ENCODE results near the gene CYP4B1.

GRCh38 chr1:46812996-46813857, 14.4 kb downstream of the CYP4B1 start:
- TF ChIP-seq CTCF (conservative IDR thresholded peaks at IDR 0.05; ENCODE audit: low read length) = no peak
- no peak for TF ChIP-seq EZH2phosphoT487 (IDR thresholded peaks at IDR 0.05; ENCODE audit: borderline replicate concordance, low read depth, low read length)
